GM21786 (cell line): ENCODE results near the gene MRGPRE.

Experiments used
- ATAC-seq: cut with Tn5 transposase; IDR thresholded peaks from one replicate; pipeline ENCODE4 v1.9.1; 2021; ENCODE audit not compliant: unreplicated experiment

Gene MRGPRE

GRCh38 chr11:3181725-3182461 lies 50.3 kb downstream of the MRGPRE start:
- ATAC-seq = no peak

- no peak for ATAC-seq
Observed at GRCh38 chr11:3180869-3181268, 51.3 kb downstream of the MRGPRE start.

GRCh38 chr11:3178349-3178748 lies 53.9 kb downstream of the MRGPRE start:
- ATAC-seq = no peak

GRCh38 chr11:3177931-3178330 lies 54.3 kb downstream of the MRGPRE start:
- no peak for ATAC-seq
